Liver (tissue), 9 donors: ENCODE measurements around the gene YPEL4. TPM values are rescaled to one million over a fixed set of nuclear protein-coding genes. Genes with fewer than 3 reads are reported as not detected.
A peak's percentile ranks its signal among the peaks of the same experiment; 100 is the strongest.

Source experiments
- DNase-seq: peaks from one replicate; pipeline ENCODE4 v3.0.0-alpha.2; 2017; ENCODE audit warnings: low spot score
- H3K27ac ChIP-seq, 2 donors: one replicate each; pipeline ENCODE4 v1.7.0; 2013; ENCODE audit warnings: inconsistent platforms in 2 of 2, low read length in 2 of 2, control low read depth in 1 of 2, low read depth in 1 of 2, mild to moderate bottlenecking in 1 of 2
- H3K27me3 ChIP-seq, 4 donors: one replicate each; pipeline versions ENCODE4 v1.6.1 to v1.7.0; 2013; ENCODE audit warnings: low read length in 3 of 4, inconsistent platforms in 1 of 4, mild to moderate bottlenecking in 1 of 4, moderate library complexity in 1 of 4; ENCODE audit not compliant: control insufficient read depth in 4 of 4, insufficient read depth in 4 of 4
- H3K36me3 ChIP-seq, 4 donors: one replicate each; pipeline versions ENCODE4 v1.6.1 to v1.7.0; 2013; ENCODE audit warnings: low read length in 3 of 4, mild to moderate bottlenecking in 3 of 4, low read depth in 1 of 4, moderate library complexity in 1 of 4; ENCODE audit not compliant: control insufficient read depth in 4 of 4, insufficient read depth in 3 of 4
- H3K4me1 ChIP-seq, 4 donors: one replicate each; pipeline versions ENCODE4 v1.6.1 to v1.7.0; 2013; ENCODE audit warnings: low read length in 3 of 4, mild to moderate bottlenecking in 3 of 4, moderate library complexity in 1 of 4; ENCODE audit not compliant: control insufficient read depth in 4 of 4, insufficient read depth in 4 of 4
- H3K4me3 ChIP-seq, 3 donors: one replicate each; pipeline versions ENCODE4 v1.6.1 to v1.7.0; 2013; ENCODE audit warnings: low read length in 3 of 3, control low read depth in 1 of 3, low read depth in 1 of 3, mild to moderate bottlenecking in 1 of 3
- H3K9ac ChIP-seq, 2 donors: one replicate each; pipeline ENCODE4 v1.7.0; 2013; ENCODE audit warnings: low read length in 2 of 2, mild to moderate bottlenecking in 2 of 2, moderate library complexity in 2 of 2, control low read depth in 1 of 2, low read depth in 1 of 2
- H3K9me3 ChIP-seq, 4 donors: one replicate each; pipeline versions ENCODE4 v1.6.1 to v1.7.0; 2013; ENCODE audit warnings: low read length in 3 of 4; ENCODE audit not compliant: control insufficient read depth in 4 of 4
- EGR1 ChIP-seq, 2 donors: IDR thresholded peaks; 2 replicates each; pipeline ENCODE4 v1.6.1; 2016 to 2018; ENCODE audit warnings: antibody characterized with exemption in 2 of 2, low read depth in 2 of 2
- FOXA1 ChIP-seq: IDR thresholded peaks from 2 replicates; pipeline ENCODE4 v1.6.1; 2016; ENCODE audit warnings: antibody characterized with exemption
- FOXA2 ChIP-seq: IDR thresholded peaks from 2 replicates; pipeline ENCODE4 v1.6.1; 2016; ENCODE audit warnings: antibody characterized with exemption
- GABPA ChIP-seq, 2 donors: IDR thresholded peaks in 1 of 2; conservative IDR thresholded peaks in 1 of 2; 2 replicates each; pipeline ENCODE4 v1.6.1; 2016; ENCODE audit warnings: antibody characterized with exemption in 2 of 2, mild to moderate bottlenecking in 1 of 2, moderate library complexity in 1 of 2
- HNF4A ChIP-seq, 2 donors: conservative IDR thresholded peaks; 2 replicates each; pipeline ENCODE4 v1.6.1; 2016; ENCODE audit warnings: antibody characterized with exemption in 2 of 2, mild to moderate bottlenecking in 2 of 2
- HNF4G ChIP-seq: IDR thresholded peaks from 2 replicates; pipeline ENCODE4 v1.6.1; 2016; ENCODE audit warnings: antibody characterized with exemption
- JUND ChIP-seq, 2 donors: IDR thresholded peaks; 2 replicates each; pipeline ENCODE4 v1.6.1; 2016; ENCODE audit warnings: antibody characterized with exemption in 2 of 2
- NR2F2 ChIP-seq: IDR thresholded peaks from 2 replicates; pipeline ENCODE4 v1.6.1; 2016; ENCODE audit warnings: antibody characterized with exemption
- RAD21 ChIP-seq, 2 donors: IDR thresholded peaks; 2 replicates each; pipeline ENCODE4 v1.6.1; 2016; ENCODE audit warnings: antibody characterized with exemption in 2 of 2, mild to moderate bottlenecking in 2 of 2
- RXRA ChIP-seq, 2 donors: IDR thresholded peaks; 2 replicates each; pipeline ENCODE4 v1.6.1; 2017 to 2018; ENCODE audit warnings: antibody characterized with exemption in 2 of 2, mild to moderate bottlenecking in 1 of 2
- SP1 ChIP-seq: IDR thresholded peaks from 2 replicates; pipeline ENCODE4 v1.6.1; 2018; ENCODE audit warnings: antibody characterized with exemption, mild to moderate bottlenecking
- TAF1 ChIP-seq: conservative IDR thresholded peaks from 2 replicates; pipeline ENCODE4 v1.6.1; 2016; ENCODE audit warnings: antibody characterized with exemption, mild to moderate bottlenecking
- YY1 ChIP-seq: IDR thresholded peaks from 2 replicates; pipeline ENCODE4 v1.6.1; 2016; ENCODE audit warnings: antibody characterized with exemption, mild to moderate bottlenecking
- WGBS: extraction: QIAGEN DNeasy Blood & Tissue Kit; methylation state at CpG from one replicate; pipeline ENCODE4 v1.1.7; 2013; 5-methylcytosine and 5-hydroxymethylcytosine counted together
- polyA plus RNA-seq, 2 donors: library from polyadenylated mRNA; stranded (reverse) in 1 of 2; unstranded in 1 of 2; fragments of 200-250 nt in 1 of 2; fragments of >200 nt in 1 of 2; fragmentation: Nextera tagmentation in 1 of 2; extraction: Ambion mirVana in 1 of 2; gene quantifications; one replicate each; pipeline versions ENCODE4 v1.2.1 to v1.2.3, GENCODE V29; 2013 to 2015
- total RNA-seq, 2 donors: library from RNA; depleted of rRNA; stranded (reverse); fragments of >200 nt; gene quantifications; one replicate each; pipeline ENCODE4 v1.2.3, GENCODE V29; 2014
- TF ChIP-seq, protein P1 (sequence below): IDR thresholded peaks from 2 replicates; pipeline ENCODE4 v1.6.1; 2016; ENCODE audit warnings: antibody characterized with exemption
- TF ChIP-seq, protein P2 (sequence below): IDR thresholded peaks from 2 replicates; pipeline ENCODE4 v1.6.1; 2016; ENCODE audit warnings: antibody characterized with exemption
- TF ChIP-seq, protein P3 (sequence below): IDR thresholded peaks from 2 replicates; pipeline ENCODE4 v1.6.1; 2016; ENCODE audit warnings: antibody characterized with exemption, mild to moderate bottlenecking
- TF ChIP-seq, protein P4 (sequence below): fragments of 150-350 bp; IDR thresholded peaks from 2 replicates; pipeline ENCODE4 v1.5.1; 2017; ENCODE audit warnings: improper control_type of control experiment, low read depth, low read length; ENCODE audit not compliant: missing input control
- TF ChIP-seq, protein P5 (sequence below): IDR thresholded peaks from 2 replicates; pipeline ENCODE4 v1.6.1; 2016; ENCODE audit warnings: antibody characterized with exemption
- donor health status: healthy.
- donor health status: healthy.
- donor health status: healthy.
- donor health status: healthy.
- donor health status: healthy.

YPEL4 gene
- total and polyA plus RNA-seq, 4 donors: 0.08 to 19.9 (median 0.22) TPM

DNA sequence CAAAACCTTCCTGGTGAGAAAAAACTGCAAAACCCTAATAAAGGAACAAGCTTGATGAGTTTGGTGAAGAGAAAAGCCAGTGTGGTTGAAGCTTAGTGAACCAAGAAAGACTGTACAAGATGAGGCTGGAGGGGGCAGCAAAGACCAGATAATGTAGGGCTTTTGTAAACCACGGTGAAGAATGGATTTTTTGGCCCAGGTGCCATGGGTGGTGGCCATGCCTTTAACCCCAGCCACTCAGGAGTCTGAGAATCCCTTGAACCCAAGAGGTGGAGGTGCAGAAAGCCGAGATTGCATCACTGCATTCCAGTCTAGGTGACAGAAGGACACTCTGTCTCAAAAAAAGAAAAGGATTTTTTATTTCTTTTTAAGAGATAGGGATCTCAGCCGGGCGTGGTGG lies 13.2 kb upstream of the YPEL4 start:
- WGBS: 71% methylated on average over 4 of the region's 4 CpGs
- Histone ChIP-seq H3K9ac (no peak overlapping the region), H3K27me3 (no peaks in the 10 kb centered on the region), H3K9me3 (no peaks in the 10 kb centered on the region), H3K4me1 (peaks cover 3 to 22% (median 15%) of the 10 kb centered on the region in 4 donors), H3K27ac (no peak overlapping the region), H3K4me3 (no peak overlapping the region), H3K36me3 (peaks cover 9 to 25% (median 16%) of the 10 kb centered on the region in 4 donors)
- no peak for DNase-seq
- TF ChIP-seq EGR1 (IDR thresholded peaks at IDR 0.05; ENCODE audit: low read depth in 2 of 2) (no peak), HNF4G (no peak), JUND (IDR thresholded peaks at IDR 0.05) (no peak), YY1 (no peak), RAD21 (IDR thresholded peaks at IDR 0.05) (peak; percentile 39 to 58)

DNA sequence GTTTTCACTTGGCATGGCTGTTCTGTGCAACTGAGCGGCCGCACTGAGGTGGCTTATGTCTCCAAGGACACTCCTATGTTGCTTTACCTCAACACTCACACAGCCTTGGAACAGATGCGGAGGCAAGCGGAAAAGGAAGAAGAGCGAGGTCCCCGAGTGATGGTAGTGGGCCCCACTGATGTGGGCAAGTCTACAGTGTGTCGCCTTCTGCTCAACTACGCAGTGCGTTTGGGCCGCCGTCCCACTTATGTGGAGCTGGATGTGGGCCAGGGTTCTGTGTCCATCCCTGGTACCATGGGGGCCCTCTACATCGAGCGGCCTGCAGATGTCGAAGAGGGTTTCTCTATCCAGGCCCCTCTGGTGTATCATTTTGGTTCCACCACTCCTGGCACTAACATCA lies 10.0 kb upstream of the YPEL4 start:
- TF ChIP-seq GABPA (IDR thresholded peaks at IDR 0.05 in 1 of 2, conservative IDR thresholded peaks at IDR 0.05 in 1 of 2) (no peak), HNF4G (no peak), EGR1 (IDR thresholded peaks at IDR 0.05; ENCODE audit: low read depth in 2 of 2) (no peak), YY1 (no peak), RAD21 (IDR thresholded peaks at IDR 0.05) (no peak), NR2F2 (no peak), FOXA2 (no peak), SP1 (no peak), JUND (IDR thresholded peaks at IDR 0.05) (no peak), TAF1 (no peak), FOXA1 (no peak), HNF4A (conservative IDR thresholded peaks at IDR 0.05) (no peak), RXRA (IDR thresholded peaks at IDR 0.05) (no peak)
- TF ChIP-seq, protein P1, sequence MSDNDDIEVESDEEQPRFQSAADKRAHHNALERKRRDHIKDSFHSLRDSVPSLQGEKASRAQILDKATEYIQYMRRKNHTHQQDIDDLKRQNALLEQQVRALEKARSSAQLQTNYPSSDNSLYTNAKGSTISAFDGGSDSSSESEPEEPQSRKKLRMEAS: no peak
- TF ChIP-seq, protein P2, sequence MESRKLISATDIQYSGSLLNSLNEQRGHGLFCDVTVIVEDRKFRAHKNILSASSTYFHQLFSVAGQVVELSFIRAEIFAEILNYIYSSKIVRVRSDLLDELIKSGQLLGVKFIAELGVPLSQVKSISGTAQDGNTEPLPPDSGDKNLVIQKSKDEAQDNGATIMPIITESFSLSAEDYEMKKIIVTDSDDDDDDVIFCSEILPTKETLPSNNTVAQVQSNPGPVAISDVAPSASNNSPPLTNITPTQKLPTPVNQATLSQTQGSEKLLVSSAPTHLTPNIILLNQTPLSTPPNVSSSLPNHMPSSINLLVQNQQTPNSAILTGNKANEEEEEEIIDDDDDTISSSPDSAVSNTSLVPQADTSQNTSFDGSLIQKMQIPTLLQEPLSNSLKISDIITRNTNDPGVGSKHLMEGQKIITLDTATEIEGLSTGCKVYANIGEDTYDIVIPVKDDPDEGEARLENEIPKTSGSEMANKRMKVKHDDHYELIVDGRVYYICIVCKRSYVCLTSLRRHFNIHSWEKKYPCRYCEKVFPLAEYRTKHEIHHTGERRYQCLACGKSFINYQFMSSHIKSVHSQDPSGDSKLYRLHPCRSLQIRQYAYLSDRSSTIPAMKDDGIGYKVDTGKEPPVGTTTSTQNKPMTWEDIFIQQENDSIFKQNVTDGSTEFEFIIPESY: no peak
- TF ChIP-seq, protein P3, sequence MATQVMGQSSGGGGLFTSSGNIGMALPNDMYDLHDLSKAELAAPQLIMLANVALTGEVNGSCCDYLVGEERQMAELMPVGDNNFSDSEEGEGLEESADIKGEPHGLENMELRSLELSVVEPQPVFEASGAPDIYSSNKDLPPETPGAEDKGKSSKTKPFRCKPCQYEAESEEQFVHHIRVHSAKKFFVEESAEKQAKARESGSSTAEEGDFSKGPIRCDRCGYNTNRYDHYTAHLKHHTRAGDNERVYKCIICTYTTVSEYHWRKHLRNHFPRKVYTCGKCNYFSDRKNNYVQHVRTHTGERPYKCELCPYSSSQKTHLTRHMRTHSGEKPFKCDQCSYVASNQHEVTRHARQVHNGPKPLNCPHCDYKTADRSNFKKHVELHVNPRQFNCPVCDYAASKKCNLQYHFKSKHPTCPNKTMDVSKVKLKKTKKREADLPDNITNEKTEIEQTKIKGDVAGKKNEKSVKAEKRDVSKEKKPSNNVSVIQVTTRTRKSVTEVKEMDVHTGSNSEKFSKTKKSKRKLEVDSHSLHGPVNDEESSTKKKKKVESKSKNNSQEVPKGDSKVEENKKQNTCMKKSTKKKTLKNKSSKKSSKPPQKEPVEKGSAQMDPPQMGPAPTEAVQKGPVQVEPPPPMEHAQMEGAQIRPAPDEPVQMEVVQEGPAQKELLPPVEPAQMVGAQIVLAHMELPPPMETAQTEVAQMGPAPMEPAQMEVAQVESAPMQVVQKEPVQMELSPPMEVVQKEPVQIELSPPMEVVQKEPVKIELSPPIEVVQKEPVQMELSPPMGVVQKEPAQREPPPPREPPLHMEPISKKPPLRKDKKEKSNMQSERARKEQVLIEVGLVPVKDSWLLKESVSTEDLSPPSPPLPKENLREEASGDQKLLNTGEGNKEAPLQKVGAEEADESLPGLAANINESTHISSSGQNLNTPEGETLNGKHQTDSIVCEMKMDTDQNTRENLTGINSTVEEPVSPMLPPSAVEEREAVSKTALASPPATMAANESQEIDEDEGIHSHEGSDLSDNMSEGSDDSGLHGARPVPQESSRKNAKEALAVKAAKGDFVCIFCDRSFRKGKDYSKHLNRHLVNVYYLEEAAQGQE: no peak
- TF ChIP-seq, protein P4, sequence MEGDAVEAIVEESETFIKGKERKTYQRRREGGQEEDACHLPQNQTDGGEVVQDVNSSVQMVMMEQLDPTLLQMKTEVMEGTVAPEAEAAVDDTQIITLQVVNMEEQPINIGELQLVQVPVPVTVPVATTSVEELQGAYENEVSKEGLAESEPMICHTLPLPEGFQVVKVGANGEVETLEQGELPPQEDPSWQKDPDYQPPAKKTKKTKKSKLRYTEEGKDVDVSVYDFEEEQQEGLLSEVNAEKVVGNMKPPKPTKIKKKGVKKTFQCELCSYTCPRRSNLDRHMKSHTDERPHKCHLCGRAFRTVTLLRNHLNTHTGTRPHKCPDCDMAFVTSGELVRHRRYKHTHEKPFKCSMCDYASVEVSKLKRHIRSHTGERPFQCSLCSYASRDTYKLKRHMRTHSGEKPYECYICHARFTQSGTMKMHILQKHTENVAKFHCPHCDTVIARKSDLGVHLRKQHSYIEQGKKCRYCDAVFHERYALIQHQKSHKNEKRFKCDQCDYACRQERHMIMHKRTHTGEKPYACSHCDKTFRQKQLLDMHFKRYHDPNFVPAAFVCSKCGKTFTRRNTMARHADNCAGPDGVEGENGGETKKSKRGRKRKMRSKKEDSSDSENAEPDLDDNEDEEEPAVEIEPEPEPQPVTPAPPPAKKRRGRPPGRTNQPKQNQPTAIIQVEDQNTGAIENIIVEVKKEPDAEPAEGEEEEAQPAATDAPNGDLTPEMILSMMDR: no peak
- TF ChIP-seq, protein P5, sequence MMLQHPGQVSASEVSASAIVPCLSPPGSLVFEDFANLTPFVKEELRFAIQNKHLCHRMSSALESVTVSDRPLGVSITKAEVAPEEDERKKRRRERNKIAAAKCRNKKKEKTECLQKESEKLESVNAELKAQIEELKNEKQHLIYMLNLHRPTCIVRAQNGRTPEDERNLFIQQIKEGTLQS: no peak
- H3K36me3 ChIP-seq: peaks cover 9 to 25% (median 16%) of the 10 kb centered on the region in 4 donors
- H3K4me1 ChIP-seq: peaks cover 3 to 17% (median 8%) of the 10 kb centered on the region in 4 donors
- no peak overlapping the region for H3K27ac ChIP-seq
- no peaks in the 10 kb centered on the region for H3K27me3 ChIP-seq
- DNase-seq: no peak
- no peak overlapping the region for H3K9ac ChIP-seq
- H3K9me3 ChIP-seq: no peaks in the 10 kb centered on the region
- 93% methylated on average over 14 of the region's 14 CpGs for WGBS
- no peak overlapping the region for H3K4me3 ChIP-seq
